GM12892 (cell line): Measurements from ENCODE around the gene RALGAPA2.

ENCODE experiments used
- POLR2A ChIP-seq: IDR thresholded peaks from 2 replicates; pipeline ENCODE4 v1.6.1; 2011; ENCODE audit warnings: low read depth, low read length, control low read depth
- POLR2AphosphoS5 ChIP-seq: IDR thresholded peaks from 2 replicates; pipeline ENCODE4 v1.6.1; 2011; ENCODE audit warnings: low read depth, low read length, control low read depth
- TAF1 ChIP-seq: IDR thresholded peaks from 2 replicates; pipeline ENCODE4 v1.6.1; 2011; ENCODE audit warnings: low read depth, mild to moderate bottlenecking, control low read depth, low read length, borderline replicate concordance

DNA sequence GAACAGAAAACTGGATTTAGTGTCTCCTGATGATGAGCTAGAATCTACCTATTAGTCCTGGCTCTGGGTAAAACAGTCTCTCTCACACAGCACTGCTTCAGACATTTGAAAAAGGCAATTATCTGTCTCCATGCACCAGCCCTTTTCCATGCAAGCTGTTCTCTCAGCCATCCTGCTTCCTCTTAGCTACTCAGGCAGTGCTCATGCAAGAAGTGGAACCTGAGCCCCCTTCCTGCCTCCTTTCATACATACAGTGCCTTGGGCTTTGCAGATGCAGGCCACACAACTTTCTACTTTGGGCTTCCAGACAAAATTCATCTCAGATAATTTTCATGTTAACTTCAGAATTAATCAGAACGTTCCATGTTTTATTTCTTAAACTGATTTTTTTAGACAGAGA lies 151.3 kb downstream of the RALGAPA2 start:
- no peak for TF ChIP-seq TAF1
- no peak for TF ChIP-seq POLR2A
- TF ChIP-seq POLR2AphosphoS5, result no peak
